ENCODE data around the gene ECE1. TPM values are rescaled to one million over a fixed set of nuclear protein-coding genes. Genes with fewer than 3 reads are reported as not detected.

Gene ECE1
- polyA plus RNA-seq (ENCODE audit: insufficient read length), result 46.0 TPM
- long read RNA-seq, donor 1, full-length matches to known transcripts, result 8 of 27 reads
- long read RNA-seq, donor 1, partial matches to known transcripts, result 19 of 27 reads
- long read RNA-seq, donor 1, other reads (novel, unspliced or antisense), result 0 of 27 reads
- long read RNA-seq, donor 2, transcript ECE1-202 (17 exons, 3,763 nt), result major isoform, 9 of 19 reads
- long read RNA-seq, donor 2, partial matches to known transcripts, result 8 of 19 reads
- long read RNA-seq, donor 2, other reads (novel, unspliced or antisense), result 0 of 19 reads
- long read RNA-seq, donor 3, full-length matches to known transcripts, result 6 of 6 reads
- long read RNA-seq, donor 3, partial matches to known transcripts, result 0 of 6 reads
- long read RNA-seq, donor 3, other reads (novel, unspliced or antisense), result 0 of 6 reads
- long read RNA-seq, donor 4, result 0 reads
- long read RNA-seq, donor 5, full-length matches to known transcripts, result 14 of 103 reads
- long read RNA-seq, donor 5, partial matches to known transcripts, result 89 of 103 reads
- long read RNA-seq, donor 5, other reads (novel, unspliced or antisense), result 0 of 103 reads
- long read RNA-seq, donor 6, full-length matches to known transcripts, result 9 of 26 reads
- long read RNA-seq, donor 6, partial matches to known transcripts, result 17 of 26 reads
- long read RNA-seq, donor 6, other reads (novel, unspliced or antisense), result 0 of 26 reads
- long read RNA-seq, donor 7, full-length matches to known transcripts, result 10 of 22 reads
- long read RNA-seq, donor 7, partial matches to known transcripts, result 12 of 22 reads
- long read RNA-seq, donor 7, other reads (novel, unspliced or antisense), result 0 of 22 reads
- long read RNA-seq, donor 8, full-length matches to known transcripts, result 8 of 8 reads
- long read RNA-seq, donor 8, partial matches to known transcripts, result 0 of 8 reads
- long read RNA-seq, donor 8, other reads (novel, unspliced or antisense), result 0 of 8 reads

DNA sequence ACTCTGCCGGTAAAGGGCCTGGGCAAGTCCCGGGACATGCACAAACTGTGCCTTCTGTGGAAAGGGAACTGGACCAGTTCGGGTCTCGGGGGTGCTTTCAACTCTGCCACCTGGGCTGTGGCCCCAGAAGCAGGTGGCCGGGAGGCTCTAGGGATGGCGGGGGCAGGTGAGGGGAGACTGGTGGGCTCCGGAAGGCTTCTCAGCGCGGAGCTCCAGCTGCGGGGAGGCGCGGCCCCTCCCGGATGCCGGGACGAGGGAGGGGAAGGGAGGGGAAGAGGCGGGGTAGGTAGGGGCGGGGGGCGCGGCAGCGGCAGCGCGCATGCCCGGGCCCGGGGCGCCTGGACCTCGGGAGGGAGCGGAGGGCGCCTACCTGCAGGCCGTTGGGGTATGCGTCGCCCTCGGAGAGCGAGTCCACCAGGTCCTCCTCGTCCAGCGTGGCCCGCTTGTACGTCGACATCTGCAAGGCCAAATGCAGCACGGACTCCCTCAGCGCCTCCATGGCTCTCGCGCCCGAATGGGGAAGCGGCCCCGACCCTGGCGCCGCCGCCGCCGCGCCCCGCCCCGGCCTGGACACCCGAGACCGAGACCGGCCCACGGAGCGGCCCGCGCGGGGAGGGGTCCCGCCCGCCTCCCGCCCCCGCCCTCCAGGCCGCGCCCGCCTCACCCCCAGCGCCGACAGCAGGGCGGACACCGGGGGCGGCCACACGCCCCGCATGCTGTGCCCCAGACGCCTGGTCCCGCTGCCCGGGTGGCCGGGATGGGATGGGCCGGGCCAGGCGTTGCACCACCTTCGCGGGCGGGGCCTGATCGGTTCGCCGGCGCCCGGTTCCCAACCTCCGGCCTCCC, at the start of gene ECE1:
ECE1 (minus strand) TSS at position 764 of the 846 bp plus-strand sequence; CDS start at position 715, 49 bp downstream.
- no peak for DNase-seq

DNA sequence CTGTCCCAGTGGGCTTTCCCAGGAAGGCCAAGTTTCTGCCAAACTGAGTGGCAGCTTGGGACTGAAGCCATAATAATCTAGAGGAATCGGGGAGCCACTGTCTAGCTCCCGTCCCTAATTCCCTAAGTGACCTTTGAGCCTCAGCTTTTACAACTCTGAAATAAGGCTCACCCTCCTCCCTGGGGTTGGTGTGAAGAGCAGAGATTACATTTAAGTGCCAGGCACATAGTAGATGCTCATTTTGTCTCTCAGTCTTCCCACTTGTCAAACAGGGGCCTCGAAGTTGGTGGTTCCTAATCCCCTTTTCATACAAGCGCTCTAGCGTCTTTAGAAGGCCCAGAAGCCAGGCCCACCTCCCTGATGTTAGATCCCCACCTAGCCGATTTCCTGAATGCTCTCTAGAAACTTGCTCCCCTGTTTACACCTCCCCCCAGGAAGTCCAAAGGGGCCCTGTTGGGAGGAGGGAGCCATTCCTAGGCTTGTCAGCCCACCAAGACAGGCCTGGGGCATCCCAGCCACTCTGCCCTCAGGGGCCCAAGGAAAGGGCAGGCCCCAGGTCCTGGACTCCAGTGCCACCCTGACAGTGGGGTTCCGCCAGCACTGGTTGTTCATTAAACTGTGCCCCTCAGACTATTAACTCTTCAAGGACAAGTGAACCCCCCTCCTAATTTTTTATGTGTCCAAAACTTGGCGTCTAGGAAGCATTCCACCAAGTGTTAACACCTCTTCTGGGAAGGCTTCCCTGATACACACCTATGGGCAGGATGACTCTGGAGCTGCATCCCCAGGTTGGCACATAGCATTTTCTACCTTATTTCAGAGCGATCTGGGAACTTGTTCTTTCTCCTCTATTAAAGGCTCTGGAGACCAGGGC, 49.3 kb upstream of the ECE1 start:
- no peak for DNase-seq

DNA sequence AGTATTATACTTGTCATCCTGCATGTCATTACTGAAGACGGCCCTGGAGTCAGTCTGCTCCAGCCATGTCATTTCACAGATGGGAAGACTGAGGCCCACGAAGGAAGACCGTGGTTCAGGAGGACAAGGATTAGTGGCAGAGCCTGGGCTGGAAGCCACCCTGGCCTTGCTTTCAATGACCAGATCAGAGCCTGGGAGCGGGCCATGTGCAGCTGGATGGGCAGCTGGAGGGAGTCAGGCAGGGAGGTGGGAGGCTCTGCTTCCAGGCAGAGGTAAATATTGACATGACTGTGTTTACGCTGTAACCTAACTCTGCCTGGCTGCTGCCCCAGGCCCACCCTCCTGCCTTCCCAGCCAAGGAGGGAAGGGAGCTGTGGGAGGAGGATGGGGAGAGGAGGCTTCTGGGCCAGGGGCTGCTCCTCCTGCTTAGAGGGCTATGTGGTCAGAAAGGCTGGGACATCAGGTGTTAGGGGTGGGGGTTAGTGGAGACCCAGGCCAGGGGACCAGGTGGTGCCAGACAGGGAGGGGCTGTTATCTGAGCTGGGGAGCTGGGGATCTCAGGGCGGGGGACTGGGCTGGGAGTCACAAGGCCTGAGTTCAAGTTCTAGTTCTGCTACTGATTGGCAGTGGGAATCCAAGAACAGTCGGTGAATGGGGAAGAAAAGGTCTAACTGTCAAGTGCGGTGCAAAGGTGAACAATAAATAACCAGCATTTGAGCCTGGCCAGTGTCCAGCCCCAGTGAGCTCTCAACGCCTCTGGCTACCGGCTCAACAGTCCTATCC, 48.5 kb upstream of the ECE1 start:
- peak; percentile 82 for DNase-seq

DNA sequence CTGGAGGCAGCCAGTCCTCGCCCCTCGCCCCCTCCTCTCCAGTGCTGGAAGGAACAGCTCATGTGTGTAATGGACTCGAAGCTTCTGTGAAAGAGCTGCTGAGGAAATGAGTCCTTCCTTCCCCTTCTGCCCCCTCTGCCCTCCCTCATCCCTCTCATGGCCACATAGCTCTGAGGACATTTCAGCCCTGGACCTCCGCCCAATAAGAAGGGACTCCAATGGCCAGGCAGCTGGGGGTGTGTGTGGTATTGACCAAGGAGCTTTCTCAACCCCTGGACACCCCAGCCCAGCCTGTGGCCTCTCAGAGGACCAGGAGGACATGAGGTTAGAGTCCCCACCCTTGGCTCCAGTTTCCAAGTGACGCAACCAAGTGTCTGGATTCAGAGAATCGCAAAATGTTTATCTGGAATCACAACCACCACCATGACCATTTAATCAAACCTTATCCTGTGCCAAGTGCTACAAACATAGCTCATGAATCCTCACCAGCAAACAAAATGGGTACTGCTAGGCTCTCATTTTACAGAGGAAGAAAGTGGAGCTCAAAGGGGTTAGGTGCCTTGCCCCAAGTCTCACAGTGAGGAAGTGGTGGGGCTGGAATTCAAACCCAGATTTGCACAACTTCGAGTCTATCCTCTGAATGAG, 47.8 kb upstream of the ECE1 start:
- DNase-seq, result no peak

DNA sequence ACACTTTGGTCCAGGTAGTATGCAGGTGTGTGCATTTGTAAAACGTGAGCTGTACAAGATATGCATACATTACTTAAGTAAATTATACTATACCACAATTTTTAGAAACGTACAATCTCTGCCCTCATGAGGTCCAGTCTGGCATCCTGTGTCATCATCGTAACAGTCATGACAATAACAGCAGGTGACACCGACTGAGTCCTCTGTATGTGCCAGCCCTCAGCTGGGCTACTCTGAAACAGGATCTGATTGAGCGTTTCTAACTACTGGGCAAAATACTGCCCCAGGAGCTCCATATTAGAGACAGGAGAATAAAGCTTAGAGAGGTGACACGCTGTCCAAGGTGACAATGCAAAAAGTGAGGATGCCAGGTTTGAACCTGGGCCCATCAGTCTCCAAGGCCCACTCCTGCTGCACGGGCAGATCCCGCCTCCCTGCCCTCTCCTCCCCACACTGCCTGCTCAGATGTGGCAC, 47.2 kb upstream of the ECE1 start:
- no peak for DNase-seq

DNA sequence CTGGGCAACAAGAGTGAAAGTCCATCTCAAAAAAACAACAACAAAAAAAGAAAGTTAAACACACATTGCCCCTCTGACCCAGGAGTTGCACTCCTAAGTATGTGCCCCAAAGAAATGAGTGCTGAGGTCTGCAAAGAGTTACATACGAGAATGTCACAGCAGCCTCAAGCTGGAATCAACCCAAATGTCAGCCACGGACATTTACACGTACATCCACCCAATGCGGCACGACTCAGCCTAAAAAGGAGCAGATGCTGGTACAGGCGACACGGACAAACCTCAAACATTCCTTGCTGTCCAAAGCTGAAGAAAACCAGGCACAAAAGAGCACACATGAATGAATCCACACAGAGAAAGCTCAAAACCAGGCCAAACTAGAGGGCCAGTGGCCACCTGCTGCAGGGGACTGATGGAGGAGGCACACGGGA, 46.8 kb upstream of the ECE1 start:
- no peak for DNase-seq

DNA sequence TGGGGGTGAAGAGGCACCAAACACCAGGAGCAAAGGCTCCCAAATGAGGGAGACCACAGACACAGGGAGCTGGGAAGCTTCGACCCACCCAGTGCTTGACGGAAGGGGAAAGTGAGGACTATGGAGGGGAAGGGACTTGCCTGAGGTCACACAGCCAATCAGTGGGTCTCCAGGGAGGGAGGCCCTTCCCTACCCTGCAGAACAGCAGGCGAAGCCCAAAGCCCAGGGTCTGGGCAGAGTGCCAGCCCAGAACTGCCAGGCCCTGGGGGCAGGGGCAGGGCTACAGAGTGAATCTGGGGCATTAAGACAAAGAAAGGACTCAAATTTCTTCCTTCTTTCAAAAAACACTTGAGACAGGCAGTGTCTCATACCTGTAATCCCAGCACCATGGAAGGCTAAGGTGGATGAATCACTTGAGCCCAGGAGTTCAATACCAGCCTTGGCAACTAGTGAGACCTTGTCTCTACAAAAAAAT, 45.5 kb upstream of the ECE1 start:
- no peak for DNase-seq

DNA sequence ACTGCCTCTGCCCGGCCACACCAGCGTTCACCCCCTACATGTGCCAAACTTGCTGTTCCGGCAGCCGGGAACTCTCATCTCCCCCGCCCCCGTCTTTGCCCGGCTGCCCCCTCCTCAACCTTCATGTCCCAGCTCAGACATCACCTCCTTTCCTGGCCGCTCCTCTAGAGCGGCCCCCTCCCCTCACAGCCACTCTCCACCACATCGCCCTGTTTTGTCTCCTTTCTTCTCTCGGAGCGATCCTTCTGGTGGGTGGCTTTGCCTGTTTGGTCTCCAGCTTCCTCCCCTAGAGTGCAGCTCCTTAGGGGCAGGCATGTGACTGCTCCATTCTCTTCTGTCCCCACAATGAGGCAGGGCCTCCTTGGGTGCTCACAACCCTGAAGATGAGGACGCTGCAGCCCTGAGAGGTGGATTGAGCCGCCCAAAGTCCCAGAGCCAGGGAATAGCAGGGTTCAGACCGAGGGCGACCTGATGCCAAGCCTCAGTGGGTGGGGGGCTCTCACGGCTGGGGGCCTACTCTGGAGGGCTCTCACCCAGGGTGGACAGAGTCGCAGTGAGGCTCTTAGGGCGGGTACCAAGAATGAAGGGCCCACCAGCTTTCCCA, 44.9 kb upstream of the ECE1 start:
- DNase-seq, result no peak

DNA sequence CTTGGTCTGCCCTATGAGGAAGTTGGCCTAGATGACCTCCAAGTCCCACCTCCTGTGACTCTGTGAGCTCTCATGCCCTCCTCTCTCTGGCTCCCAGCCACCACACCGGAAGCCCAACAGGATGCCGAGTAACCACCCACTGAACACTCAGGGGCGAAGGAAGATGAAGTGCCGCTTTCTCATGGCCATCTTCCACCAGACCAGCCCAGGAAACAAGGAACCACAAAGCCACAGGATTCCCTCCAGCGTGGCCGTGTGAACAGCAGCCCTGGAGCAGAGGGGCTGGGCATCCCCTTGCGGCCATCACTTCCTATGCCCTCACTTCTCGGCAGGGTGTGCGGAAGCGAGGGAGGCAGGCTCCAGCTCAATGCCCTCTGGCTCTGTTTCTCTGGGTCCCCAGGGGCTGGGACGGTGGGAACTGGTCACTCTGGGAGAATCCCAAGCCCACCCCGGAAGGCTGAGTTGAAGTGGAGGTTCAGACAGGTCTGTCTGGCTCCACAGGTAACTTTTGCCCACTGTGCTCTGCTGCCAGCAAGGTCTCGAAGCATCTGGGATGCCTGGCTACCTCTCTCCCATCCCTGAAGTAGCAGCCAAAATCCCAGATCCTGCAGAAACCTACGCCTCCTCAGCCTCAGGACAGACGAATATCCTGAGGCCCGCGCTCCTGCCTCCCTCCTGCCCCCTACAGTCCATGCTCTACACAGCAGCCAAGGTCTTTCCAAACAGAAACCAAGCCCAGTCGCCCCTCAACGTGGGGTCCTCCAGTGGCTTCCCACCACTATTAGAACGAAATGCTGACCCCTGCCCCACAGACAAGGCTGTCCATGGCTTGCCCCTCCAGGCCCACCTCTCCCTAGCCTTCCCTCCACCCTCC, 44.2 kb upstream of the ECE1 start:
- no peak for DNase-seq

DNA sequence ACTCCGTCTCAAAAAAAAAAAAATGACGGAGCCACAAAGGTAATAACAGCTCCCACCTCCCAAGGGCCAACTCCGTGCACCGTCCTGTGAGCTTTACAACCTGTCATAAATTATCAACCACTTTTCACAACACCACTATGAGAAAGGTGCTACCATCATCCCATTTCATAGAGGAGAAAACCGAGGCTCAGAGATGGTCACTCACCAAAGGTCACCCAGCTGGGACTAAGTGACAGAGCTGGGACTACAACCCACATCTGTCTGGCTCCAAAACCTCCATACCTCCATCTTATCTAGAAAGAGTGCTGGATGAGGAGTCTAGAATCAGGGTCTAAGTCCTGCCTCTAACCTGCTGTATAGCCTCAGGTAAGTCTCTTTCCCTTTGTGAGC, 43.6 kb upstream of the ECE1 start:
- DNase-seq, result no peak

DNA sequence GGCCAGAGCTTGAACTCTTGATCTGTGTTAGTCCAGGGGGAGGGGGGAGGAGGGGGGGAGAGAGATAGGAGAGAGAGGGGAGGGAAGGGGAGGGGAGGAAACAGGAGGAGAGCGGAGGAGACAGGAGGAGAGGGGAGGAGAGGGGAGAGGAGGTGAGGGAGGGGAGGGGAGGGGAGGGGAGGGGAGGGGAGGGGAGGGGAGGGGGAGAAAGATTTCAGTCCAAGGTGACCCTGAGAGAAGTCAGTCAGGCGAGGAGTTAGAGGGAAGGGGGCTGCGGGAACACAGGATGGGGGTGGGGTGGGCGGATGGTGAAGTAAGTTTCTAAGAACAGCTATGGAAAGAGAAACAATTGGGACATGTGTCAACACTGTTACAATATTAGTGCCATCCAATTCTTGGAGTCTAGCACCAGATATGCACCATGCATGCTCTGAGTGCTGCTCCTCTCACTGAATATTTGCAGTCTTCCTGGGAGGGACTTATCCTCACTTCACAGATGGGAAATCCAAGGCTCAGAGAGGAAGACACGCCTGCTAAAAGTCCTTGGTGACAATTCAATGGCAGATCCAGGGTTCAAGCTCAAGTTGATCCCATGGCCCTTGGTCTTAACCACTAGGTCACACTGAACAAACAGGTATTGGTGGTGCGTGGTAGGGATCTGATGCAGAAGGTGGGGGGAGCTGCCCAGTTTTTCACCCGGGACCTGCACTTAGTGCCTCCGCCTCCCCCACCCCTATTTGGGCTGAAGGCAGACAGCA, 42.5 kb upstream of the ECE1 start:
- no peak for DNase-seq

DNA sequence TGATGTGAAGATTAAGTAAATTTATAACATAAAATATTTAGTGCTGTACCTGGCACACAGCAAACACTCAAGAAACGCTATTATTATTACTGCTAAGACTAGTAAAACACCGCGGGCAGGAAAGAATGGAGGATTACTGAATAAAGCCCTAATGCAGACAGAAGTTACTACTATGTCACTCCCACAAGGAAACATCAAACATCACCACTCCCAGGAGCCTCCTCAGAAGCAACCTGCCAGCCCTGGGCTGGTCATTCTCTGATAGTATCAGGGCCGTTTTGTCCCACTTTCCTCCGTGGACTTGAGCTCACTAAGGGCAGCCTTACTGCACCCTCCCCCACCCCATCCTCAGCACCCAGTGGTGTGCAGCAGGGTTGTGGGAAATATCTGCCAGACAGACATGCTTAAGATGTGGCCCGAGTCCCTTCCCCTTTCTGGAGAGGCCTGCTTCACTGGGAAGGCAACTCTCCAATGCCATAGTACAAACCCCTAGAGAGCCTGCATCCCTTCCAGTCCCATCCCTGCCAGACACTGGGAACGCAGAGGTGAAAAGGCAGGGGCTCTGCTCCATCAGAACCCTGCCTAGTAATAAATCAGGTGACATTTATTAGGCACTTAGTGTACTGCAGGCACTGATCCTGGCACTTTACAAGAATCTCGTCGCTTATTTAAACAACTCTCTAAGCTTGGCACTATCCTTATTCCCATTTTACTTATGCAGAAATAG, 41.7 kb upstream of the ECE1 start:
- no peak for DNase-seq

DNA sequence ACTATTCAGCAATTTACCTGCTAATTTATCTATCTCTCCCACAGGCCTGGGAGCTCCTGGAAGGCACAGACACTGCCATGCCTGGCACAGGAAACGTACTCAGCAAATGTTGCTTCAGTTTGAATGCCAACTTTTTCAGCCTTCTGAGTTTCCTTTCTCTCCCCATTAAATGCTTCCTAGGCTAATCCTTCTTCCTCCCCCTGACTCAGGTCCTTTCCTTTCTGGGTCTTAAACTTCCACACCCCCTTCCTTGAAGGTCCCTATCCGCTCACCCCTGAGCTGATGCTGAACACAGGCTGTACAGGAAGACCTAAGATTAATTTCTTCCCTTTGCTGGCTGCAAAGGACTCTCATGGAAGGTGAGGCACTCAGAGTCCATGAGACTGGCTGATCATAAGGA, 40.3 kb upstream of the ECE1 start:
- DNase-seq, result no peak

DNA sequence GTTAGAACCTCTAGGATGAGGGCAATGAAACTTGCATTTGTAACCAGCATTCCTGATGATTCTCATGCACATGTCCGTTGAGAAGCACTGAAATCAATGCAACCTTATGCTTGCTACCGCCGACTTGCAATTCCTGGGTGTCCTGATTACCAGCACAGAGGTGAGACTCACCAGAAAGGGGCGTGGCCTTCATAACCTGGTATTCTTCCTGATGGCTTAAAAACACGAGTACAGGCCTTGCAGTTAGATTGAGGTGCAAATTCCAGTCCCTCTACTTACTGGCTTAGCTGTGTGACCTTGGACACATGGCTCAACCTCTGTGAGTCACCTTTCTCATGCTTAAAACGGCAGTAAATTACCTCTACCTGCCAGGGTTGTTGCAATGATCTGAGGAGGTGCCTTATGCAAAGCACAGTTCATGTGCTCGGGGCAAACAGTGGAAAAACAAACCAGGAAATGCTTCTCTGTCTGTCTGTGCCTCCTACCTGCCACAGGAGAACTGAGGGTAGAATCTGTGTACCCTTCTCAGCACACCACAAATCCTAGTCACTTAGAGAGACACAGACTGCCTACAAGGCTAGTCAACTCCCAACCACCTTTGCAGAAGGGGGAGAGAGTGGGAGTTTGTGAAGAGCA, 39.1 kb upstream of the ECE1 start:
- no peak for DNase-seq

DNA sequence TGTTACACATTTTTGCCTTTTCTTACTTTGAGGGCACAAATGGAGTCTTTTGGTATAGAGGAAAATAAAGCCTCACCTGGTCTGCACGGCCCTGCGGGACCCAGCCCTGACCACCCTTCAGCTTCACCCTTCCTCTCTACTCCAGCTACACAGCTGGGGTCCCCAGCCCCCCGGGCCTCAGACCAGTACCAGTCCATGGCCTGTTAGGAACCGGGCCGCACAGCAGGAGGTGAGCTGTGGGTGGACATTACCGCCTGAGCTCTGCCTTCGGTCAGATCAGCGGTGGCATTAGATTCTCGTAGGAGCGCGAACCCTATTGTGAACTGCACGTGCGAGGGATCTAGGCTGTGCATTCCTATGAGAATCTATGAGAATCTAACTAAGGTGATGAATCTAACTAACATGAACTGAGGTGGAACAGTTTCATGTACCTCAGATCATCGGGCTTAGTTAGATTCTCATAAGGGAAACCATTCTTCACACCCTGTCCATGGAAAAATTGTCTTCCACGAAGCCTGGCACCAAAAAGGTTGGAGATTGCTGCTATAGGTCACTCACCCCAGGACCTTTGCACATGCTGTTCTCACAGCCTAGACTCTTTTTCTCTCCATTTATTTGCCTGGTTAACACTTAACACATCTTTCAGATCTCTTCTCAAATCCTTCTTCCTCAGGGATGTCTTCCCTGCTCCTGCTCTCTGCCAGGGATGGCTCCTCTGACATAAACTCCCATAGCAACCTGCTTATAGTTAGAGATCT, 37.5 kb upstream of the ECE1 start:
- DNase-seq, result no peak

Measured in left kidney (tissue), 8 donors.